ENCODE data around the gene BLCAP.

- no peak for TF ChIP-seq POLR2AphosphoS5 (IDR thresholded peaks at IDR 0.05; ENCODE audit: low read depth)
- TF ChIP-seq CTCF (IDR thresholded peaks at IDR 0.05; ENCODE audit: insufficient read depth, low read length) = no peak
- TF ChIP-seq SPI1 (IDR thresholded peaks at IDR 0.05; ENCODE audit: borderline replicate concordance, low read depth) = no peak
- TF ChIP-seq GABPA (IDR thresholded peaks at IDR 0.05; ENCODE audit: low read depth) = no peak
These were observed 13.8 kb downstream of the BLCAP start for GRCh38 chr20:37513779-37514359.

All from HL-60 (cell line).